ENCODE results near the gene KCNF1.

The KCNF1 gene

DNA sequence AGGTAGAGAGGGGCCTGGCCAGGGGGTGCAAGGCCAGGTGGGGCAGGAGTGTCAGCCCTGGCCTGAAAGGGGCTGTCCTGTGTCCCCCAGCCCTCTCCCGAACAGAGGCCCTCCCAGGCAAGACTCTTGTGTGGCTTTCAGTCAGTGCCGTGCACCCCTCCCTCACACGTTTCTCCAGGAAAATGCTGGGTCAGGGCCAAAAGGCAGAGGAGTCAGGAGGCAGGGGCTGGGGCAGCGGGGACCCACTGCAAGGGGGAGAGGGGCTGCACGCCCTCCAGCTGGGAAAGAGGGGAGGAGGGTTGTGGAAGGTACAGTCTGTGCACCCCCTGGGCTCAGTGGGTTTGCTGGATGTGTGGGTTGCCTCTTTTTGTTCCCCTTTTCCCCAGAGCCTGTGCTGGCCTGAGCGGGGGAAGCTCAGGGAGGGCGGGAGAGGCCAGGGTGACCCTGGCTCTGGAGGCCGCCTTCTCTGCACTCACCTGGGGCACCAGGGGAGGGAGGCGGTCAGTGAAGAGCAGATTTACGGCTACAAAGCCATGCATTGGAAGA lies 4.1 kb downstream of the KCNF1 start:
- no CpG with 5 or more reads among the region's 10 CpGs for WGBS, 2 donors (ENCODE audit: extremely low coverage in 2 of 2, insufficient read length in 2 of 2, insufficient replicate concordance in 1 of 2)
- no peak overlapping the region for H3K4me3 ChIP-seq (ENCODE audit: low read length in 2 of 2)
- no peak overlapping the region for H2AFZ ChIP-seq (ENCODE audit: low read length)
- no peaks in the 10 kb centered on the region for H3K79me1 ChIP-seq (ENCODE audit: low read depth, low read length)
- H2BK15ac ChIP-seq (ENCODE audit: low read length), result peak overlapping the region; percentile 3
- peak overlapping the region; percentile 12 for H3K9ac ChIP-seq (ENCODE audit: low read depth, low read length, poor library complexity)
- H3K14ac ChIP-seq (ENCODE audit: low read length), result no peak overlapping the region
- H3K4ac ChIP-seq (ENCODE audit: low read length), result no peak overlapping the region
- no peak overlapping the region for H4K91ac ChIP-seq (ENCODE audit: low read depth, low read length, poor library complexity)
- H3K27ac ChIP-seq (replicated peaks; ENCODE audit: low read length), result no peak overlapping the region
- H2BK12ac ChIP-seq (ENCODE audit: low read length), result no peak overlapping the region
- H3K4me2 ChIP-seq (ENCODE audit: insufficient read depth, low read length, poor library complexity, severe bottlenecking), result no peak overlapping the region
- H3K4me1 ChIP-seq (ENCODE audit: control insufficient read depth in 2 of 2, insufficient read depth in 1 of 2, low read depth in 1 of 2, low read length in 2 of 2), result peaks cover 7 to 9% of the 10 kb centered on the region in 2 donors
- peaks cover 7 to 12% of the 10 kb centered on the region in 2 donors for H3K9me3 ChIP-seq (replicated peaks in 1 of 2; ENCODE audit: control insufficient read depth in 2 of 2, insufficient read depth in 1 of 2, low read depth in 1 of 2, low read length in 2 of 2)
- peaks cover 6 to 33% (median 17%) of the 10 kb centered on the region in 3 experiments for H3K27me3 ChIP-seq (ENCODE audit: control insufficient read depth in 3 of 3, insufficient read depth in 3 of 3, low read depth in 1 of 3, low read length in 3 of 3)
- H2BK120ac ChIP-seq (ENCODE audit: low read depth, low read length), result peak overlapping the region; percentile 26
- no peak for DNase-seq (ENCODE audit: low spot score)
- peak overlapping the region; percentile 33 for H3K18ac ChIP-seq (ENCODE audit: low read length)
- no peak overlapping the region for H2AK5ac ChIP-seq (ENCODE audit: low read depth, low read length)
- H2BK5ac ChIP-seq (ENCODE audit: low read length), result no peak overlapping the region
- no peaks in the 10 kb centered on the region for H3K36me3 ChIP-seq (replicated peaks in 1 of 2; ENCODE audit: control insufficient read depth in 2 of 2, insufficient read depth in 2 of 2, low read length in 2 of 2)
- peak overlapping the region; percentile 46 for H3K23ac ChIP-seq (ENCODE audit: low read depth, low read length, poor library complexity)
- no peak overlapping the region for H4K8ac ChIP-seq (ENCODE audit: low read depth, low read length)

DNA sequence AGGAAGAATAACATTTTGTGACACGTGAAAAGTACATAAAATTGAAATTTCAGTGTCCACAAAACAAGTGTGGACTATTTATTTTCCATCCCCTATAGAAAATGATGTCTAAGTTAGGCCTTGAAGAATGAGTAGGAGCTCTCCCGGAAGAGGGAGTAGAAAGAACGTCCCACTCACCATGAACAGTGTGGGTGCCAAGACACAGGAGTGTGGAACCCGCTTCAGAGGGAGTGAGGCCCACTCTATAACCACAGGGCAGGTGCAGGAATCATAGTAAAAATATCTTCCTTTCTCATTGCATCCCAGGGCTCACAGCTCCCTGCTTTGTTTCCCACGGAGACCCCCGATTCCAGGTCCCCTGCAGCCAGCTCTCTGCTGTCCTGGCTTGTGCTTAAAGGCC lies 5.2 kb downstream of the KCNF1 start:
- Histone ChIP-seq H2AK5ac (ENCODE audit: low read depth, low read length) (no peak overlapping the region), H4K8ac (ENCODE audit: low read depth, low read length) (no peak overlapping the region), H3K9me3 (replicated peaks in 1 of 2; ENCODE audit: control insufficient read depth in 2 of 2, insufficient read depth in 1 of 2, low read depth in 1 of 2, low read length in 2 of 2) (peaks cover 7 to 12% of the 10 kb centered on the region in 2 donors), H3K79me1 (ENCODE audit: low read depth, low read length) (no peaks in the 10 kb centered on the region), H3K23ac (ENCODE audit: low read depth, low read length, poor library complexity) (no peak overlapping the region), H3K18ac (ENCODE audit: low read length) (no peak overlapping the region), H3K27ac (replicated peaks; ENCODE audit: low read length) (no peak overlapping the region), H3K4ac (ENCODE audit: low read length) (no peak overlapping the region), H3K4me3 (ENCODE audit: low read length in 2 of 2) (no peak overlapping the region), H3K4me2 (ENCODE audit: insufficient read depth, low read length, poor library complexity, severe bottlenecking) (no peak overlapping the region), H3K4me1 (ENCODE audit: control insufficient read depth in 2 of 2, insufficient read depth in 1 of 2, low read depth in 1 of 2, low read length in 2 of 2) (peaks cover 3 to 4% of the 10 kb centered on the region in 2 donors), H2BK15ac (ENCODE audit: low read length) (no peak overlapping the region), H4K91ac (ENCODE audit: low read depth, low read length, poor library complexity) (no peak overlapping the region), H3K27me3 (ENCODE audit: control insufficient read depth in 3 of 3, insufficient read depth in 3 of 3, low read depth in 1 of 3, low read length in 3 of 3) (peaks cover 6 to 27% (median 12%) of the 10 kb centered on the region in 3 experiments), H2BK12ac (ENCODE audit: low read length) (no peak overlapping the region), H3K14ac (ENCODE audit: low read length) (no peak overlapping the region), H2BK120ac (ENCODE audit: low read depth, low read length) (no peak overlapping the region), H3K9ac (ENCODE audit: low read depth, low read length, poor library complexity) (no peak overlapping the region), H3K36me3 (replicated peaks in 1 of 2; ENCODE audit: control insufficient read depth in 2 of 2, insufficient read depth in 2 of 2, low read length in 2 of 2) (no peaks in the 10 kb centered on the region), H2AFZ (ENCODE audit: low read length) (no peak overlapping the region), H2BK5ac (ENCODE audit: low read length) (no peak overlapping the region)
- DNase-seq (ENCODE audit: low spot score), result no peak
- WGBS, 2 donors (ENCODE audit: extremely low coverage in 2 of 2, insufficient read length in 2 of 2, insufficient replicate concordance in 1 of 2), result no CpG with 5 or more reads among the region's 6 CpGs

DNA sequence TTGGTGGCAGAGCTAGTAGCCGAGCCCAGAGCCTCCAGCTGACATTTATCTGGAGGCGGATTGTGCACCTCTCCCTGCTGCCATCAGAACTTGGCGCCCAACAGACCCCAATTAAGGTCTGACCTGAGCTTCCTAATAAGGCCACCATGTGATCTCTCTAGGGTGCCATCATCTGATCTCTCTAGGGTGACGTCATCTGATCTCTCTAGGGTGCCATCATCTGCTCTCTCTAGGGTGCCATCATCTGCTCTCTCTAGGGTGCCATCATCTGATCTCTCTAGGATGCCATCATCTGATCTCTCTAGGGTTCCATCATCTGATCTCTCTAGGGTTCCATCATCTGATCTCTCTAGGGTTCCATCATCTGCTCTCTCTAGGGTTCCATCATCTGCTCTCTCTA lies 6.2 kb downstream of the KCNF1 start:
- no peak overlapping the region for H3K4me2 ChIP-seq (ENCODE audit: insufficient read depth, low read length, poor library complexity, severe bottlenecking)
- H2AK5ac ChIP-seq (ENCODE audit: low read depth, low read length), result no peak overlapping the region
- no peak overlapping the region for H4K8ac ChIP-seq (ENCODE audit: low read depth, low read length)
- H3K4ac ChIP-seq (ENCODE audit: low read length), result no peak overlapping the region
- H3K4me1 ChIP-seq (ENCODE audit: control insufficient read depth in 2 of 2, insufficient read depth in 1 of 2, low read depth in 1 of 2, low read length in 2 of 2), result peaks cover 6 to 7% of the 10 kb centered on the region in 2 donors
- no peak overlapping the region for H3K27ac ChIP-seq (replicated peaks; ENCODE audit: low read length)
- no peak overlapping the region for H3K4me3 ChIP-seq (ENCODE audit: low read length in 2 of 2)
- H4K91ac ChIP-seq (ENCODE audit: low read depth, low read length, poor library complexity), result no peak overlapping the region
- H3K14ac ChIP-seq (ENCODE audit: low read length), result no peak overlapping the region
- no peak overlapping the region for H2BK120ac ChIP-seq (ENCODE audit: low read depth, low read length)
- H2AFZ ChIP-seq (ENCODE audit: low read length), result no peak overlapping the region
- H3K23ac ChIP-seq (ENCODE audit: low read depth, low read length, poor library complexity), result no peak overlapping the region
- no peak overlapping the region for H2BK12ac ChIP-seq (ENCODE audit: low read length)
- H2BK5ac ChIP-seq (ENCODE audit: low read length), result no peak overlapping the region
- H3K79me1 ChIP-seq (ENCODE audit: low read depth, low read length), result no peaks in the 10 kb centered on the region
- no peak overlapping the region for H3K18ac ChIP-seq (ENCODE audit: low read length)
- no peak overlapping the region for H2BK15ac ChIP-seq (ENCODE audit: low read length)
- H3K9ac ChIP-seq (ENCODE audit: low read depth, low read length, poor library complexity), result no peak overlapping the region
- peaks cover 2 to 6% of the 10 kb centered on the region in 2 donors for H3K9me3 ChIP-seq (replicated peaks in 1 of 2; ENCODE audit: control insufficient read depth in 2 of 2, insufficient read depth in 1 of 2, low read depth in 1 of 2, low read length in 2 of 2)
- peaks cover 2 to 17% (median 5%) of the 10 kb centered on the region in 3 experiments for H3K27me3 ChIP-seq (ENCODE audit: control insufficient read depth in 3 of 3, insufficient read depth in 3 of 3, low read depth in 1 of 3, low read length in 3 of 3)
- no CpG with 5 or more reads among the region's 4 CpGs for WGBS, 2 donors (ENCODE audit: extremely low coverage in 2 of 2, insufficient read length in 2 of 2, insufficient replicate concordance in 1 of 2)
- no peaks in the 10 kb centered on the region for H3K36me3 ChIP-seq (replicated peaks in 1 of 2; ENCODE audit: control insufficient read depth in 2 of 2, insufficient read depth in 2 of 2, low read length in 2 of 2)
- DNase-seq (ENCODE audit: low spot score), result no peak

DNA sequence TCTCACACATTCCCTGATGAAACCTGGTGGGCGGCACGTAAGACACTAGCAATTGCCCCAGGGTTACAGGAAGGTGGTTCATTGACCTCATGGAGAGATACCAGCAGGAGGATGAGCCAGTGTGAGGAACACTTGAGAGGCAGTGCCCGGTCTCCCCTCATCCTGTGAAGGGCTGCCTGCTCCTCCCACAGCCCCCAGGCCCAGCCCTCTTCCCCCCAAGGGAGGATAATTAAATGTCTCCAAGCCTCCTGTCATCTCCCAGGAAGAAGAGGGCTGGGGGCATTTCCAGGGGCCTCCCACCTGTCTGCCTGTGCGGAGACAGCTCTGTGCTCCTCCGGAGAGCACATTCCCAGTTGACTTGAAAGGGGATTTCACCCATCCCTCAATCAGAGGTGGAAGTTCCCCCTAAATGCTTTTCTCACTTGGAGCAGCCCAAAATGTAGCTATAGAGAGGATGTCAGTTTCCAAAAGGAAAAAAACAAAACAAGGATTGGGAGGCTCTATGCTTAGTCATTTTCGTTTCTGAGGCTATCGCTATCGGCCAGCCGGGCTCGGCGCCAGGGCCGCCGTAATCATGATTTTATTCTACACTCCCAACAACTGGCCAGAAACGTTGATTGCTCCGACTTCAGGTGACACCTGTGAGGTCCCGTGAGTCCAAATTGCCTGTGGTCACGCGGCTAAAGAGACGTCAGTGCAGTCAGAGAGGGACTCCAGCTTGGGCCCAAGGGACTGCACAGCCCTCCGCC lies 7.1 kb downstream of the KCNF1 start:
- Histone ChIP-seq H3K23ac (ENCODE audit: low read depth, low read length, poor library complexity) (no peak overlapping the region), H3K79me1 (ENCODE audit: low read depth, low read length) (no peaks in the 10 kb centered on the region), H2BK5ac (ENCODE audit: low read length) (no peak overlapping the region), H3K9ac (ENCODE audit: low read depth, low read length, poor library complexity) (no peak overlapping the region), H2BK12ac (ENCODE audit: low read length) (no peak overlapping the region), H4K8ac (ENCODE audit: low read depth, low read length) (no peak overlapping the region), H3K4me1 (ENCODE audit: control insufficient read depth in 2 of 2, insufficient read depth in 1 of 2, low read depth in 1 of 2, low read length in 2 of 2) (peaks cover 6 to 7% of the 10 kb centered on the region in 2 donors), H2BK120ac (ENCODE audit: low read depth, low read length) (no peak overlapping the region), H3K9me3 (replicated peaks in 1 of 2; ENCODE audit: control insufficient read depth in 2 of 2, insufficient read depth in 1 of 2, low read depth in 1 of 2, low read length in 2 of 2) (no peaks in the 10 kb centered on the region), H3K4me2 (ENCODE audit: insufficient read depth, low read length, poor library complexity, severe bottlenecking) (no peak overlapping the region), H2AK5ac (ENCODE audit: low read depth, low read length) (peak overlapping the region; percentile 53), H2AFZ (ENCODE audit: low read length) (no peak overlapping the region), H3K4me3 (ENCODE audit: low read length in 2 of 2) (no peak overlapping the region), H3K4ac (ENCODE audit: low read length) (no peak overlapping the region), H3K27ac (replicated peaks; ENCODE audit: low read length) (no peak overlapping the region), H3K14ac (ENCODE audit: low read length) (no peak overlapping the region), H3K27me3 (ENCODE audit: control insufficient read depth in 3 of 3, insufficient read depth in 3 of 3, low read depth in 1 of 3, low read length in 3 of 3) (peaks cover 0 to 8% (median 3%) of the 10 kb centered on the region in 3 experiments), H3K36me3 (replicated peaks in 1 of 2; ENCODE audit: control insufficient read depth in 2 of 2, insufficient read depth in 2 of 2, low read length in 2 of 2) (no peaks in the 10 kb centered on the region), H2BK15ac (ENCODE audit: low read length) (no peak overlapping the region), H3K18ac (ENCODE audit: low read length) (peak overlapping the region; percentile 40), H4K91ac (ENCODE audit: low read depth, low read length, poor library complexity) (no peak overlapping the region)
- no peak for DNase-seq (ENCODE audit: low spot score)
- WGBS, 2 donors (ENCODE audit: extremely low coverage in 2 of 2, insufficient read length in 2 of 2, insufficient replicate concordance in 1 of 2), result no CpG with 5 or more reads among the region's 20 CpGs
